Esophagus (tissue), 2 donors: ENCODE results near the gene TMEM14B. TPM values are rescaled to one million over a fixed set of nuclear protein-coding genes. Genes with fewer than 3 reads are reported as not detected.

Source experiments
- H3K27ac ChIP-seq, 2 donors: one replicate each; pipeline ENCODE4 v1.5.1; 2013; ENCODE audit warnings: low read depth in 2 of 2, mild to moderate bottlenecking in 2 of 2, inconsistent platforms in 1 of 2, low read length in 1 of 2, moderate library complexity in 1 of 2
- H3K27me3 ChIP-seq, 2 donors: one replicate each; pipeline ENCODE4 v1.6.1; 2013; ENCODE audit warnings: low read length in 2 of 2, control low read depth in 1 of 2, mild to moderate bottlenecking in 1 of 2; ENCODE audit not compliant: insufficient read depth in 2 of 2, control insufficient read depth in 1 of 2
- H3K36me3 ChIP-seq, 2 donors: one replicate each; pipeline ENCODE4 v1.6.1; 2013; ENCODE audit warnings: low read length in 1 of 2; ENCODE audit not compliant: control insufficient read depth in 2 of 2, insufficient read depth in 2 of 2
- H3K4me1 ChIP-seq, 2 donors: one replicate each; pipeline ENCODE4 v1.6.1; 2013; ENCODE audit warnings: low read length in 1 of 2; ENCODE audit not compliant: control insufficient read depth in 2 of 2, insufficient read depth in 2 of 2
- H3K4me3 ChIP-seq, 2 donors: one replicate each; pipeline ENCODE4 v1.5.1; 2013; ENCODE audit warnings: low read length in 2 of 2, mild to moderate bottlenecking in 2 of 2, low read depth in 1 of 2, moderate library complexity in 1 of 2
- H3K9me3 ChIP-seq, 2 donors: one replicate each; pipeline ENCODE4 v1.6.1; 2013; ENCODE audit warnings: mild to moderate bottlenecking in 2 of 2, low read depth in 1 of 2, low read length in 1 of 2, moderate library complexity in 1 of 2; ENCODE audit not compliant: control insufficient read depth in 2 of 2, insufficient read depth in 1 of 2
- WGBS, 2 donors: extraction: QIAGEN DNeasy Blood & Tissue Kit; methylation state at CpG; one replicate each; pipeline ENCODE4 v1.1.7; 2013; 5-methylcytosine and 5-hydroxymethylcytosine counted together
- polyA plus RNA-seq, 2 donors: library from polyadenylated mRNA; stranded (reverse); fragments of 200-250 nt; gene quantifications; one replicate each; pipeline ENCODE4 v1.2.3, GENCODE V29; 2013
- donor health status: healthy with polysubstance abuse.
- donor health status: Bipolar disorder and iron deficiency.

Gene TMEM14B
- polyA plus RNA-seq, 2 donors: 47.6 to 50.8 TPM

GRCh38 chr6:10800810-10801209, 53.2 kb downstream of the TMEM14B start:
- no peaks in the 10 kb centered on the region for H3K27me3 ChIP-seq
- no peaks in the 10 kb centered on the region for H3K9me3 ChIP-seq
- H3K4me1 ChIP-seq: no peaks in the 10 kb centered on the region
- no peak overlapping the region for H3K27ac ChIP-seq
- H3K36me3 ChIP-seq: no peaks in the 10 kb centered on the region
- WGBS, 2 donors: 49 to 53% methylated on average over 3 of the region's 3 CpGs
- no peak overlapping the region for H3K4me3 ChIP-seq

GRCh38 chr6:10801224-10801848, 53.7 kb downstream of the TMEM14B start:
- H3K27me3 ChIP-seq: no peaks in the 10 kb centered on the region
- no peaks in the 10 kb centered on the region for H3K36me3 ChIP-seq
- WGBS, 2 donors: 40 to 47% methylated on average over 2 of the region's 2 CpGs
- no peak overlapping the region for H3K4me3 ChIP-seq
- H3K4me1 ChIP-seq: no peaks in the 10 kb centered on the region
- no peak overlapping the region for H3K27ac ChIP-seq
- no peaks in the 10 kb centered on the region for H3K9me3 ChIP-seq

Other genes with a start within 250 kb of the TMEM14B start
- gene GCNT2, start 226.5 kb upstream of the TMEM14B start, polyA plus RNA-seq: 1 to 10 TPM; 3.0 to 3.1 TPM
- under 1 TPM in 1 of 2 donors, not detected in 1; 0.69 TPM for gene C6orf52, start 53.2 kb upstream of the TMEM14B start, polyA plus RNA-seq
- 10 to 100 TPM in 1 of 2 donors, 1 to 10 TPM in 1; 9.2 to 20.9 TPM for gene PAK1IP1, start 52.8 kb upstream of the TMEM14B start, polyA plus RNA-seq
- gene TMEM14C, start 24.7 kb upstream of the TMEM14B start, polyA plus RNA-seq: 10 to 100 TPM; 82.7 to 84.9 TPM
- gene MAK, start 90.7 kb downstream of the TMEM14B start, polyA plus RNA-seq: under 1 TPM; 0.02 to 0.04 TPM
- gene GCM2, start 134.2 kb downstream of the TMEM14B start, polyA plus RNA-seq: not detected
- gene SYCP2L, start 139.2 kb downstream of the TMEM14B start, polyA plus RNA-seq: under 1 TPM; 0.13 to 0.63 TPM